Right atrium auricular region (tissue), 2 donors: Measurements from ENCODE around the gene NTN1. TPM values are rescaled to one million over a fixed set of nuclear protein-coding genes. Genes with fewer than 3 reads are reported as not detected.

Source experiments
- DNase-seq: peaks from one replicate; pipeline ENCODE4 v3.0.0-alpha.2; 2019; ENCODE audit warnings: low spot score
- H3K27ac ChIP-seq, 2 donors: fragments of 200-600 bp; sonication (generic); 1 replicate in 1 of 2; 2 replicates in 1 of 2; pipeline ENCODE4 v1.5.1; 2016 to 2019
- H3K27me3 ChIP-seq, 2 donors: fragments of 200-600 bp; sonication (generic); one replicate each; pipeline versions ENCODE4 v1.5.1 to v1.6.0; 2017 to 2019
- H3K36me3 ChIP-seq: fragments of 200-600 bp; sonication (generic); one replicate; pipeline ENCODE4 v1.5.1; 2016
- H3K4me1 ChIP-seq, 2 donors: fragments of 200-600 bp; sonication (generic); one replicate each; pipeline versions ENCODE4 v1.5.1 to v1.6.0; 2017 to 2019
- H3K4me3 ChIP-seq, 2 donors: fragments of 200-600 bp; sonication (generic); 1 replicate in 1 of 2; 2 replicates in 1 of 2; pipeline ENCODE4 v1.5.1; 2017 to 2019; ENCODE audit warnings: mild to moderate bottlenecking in 1 of 2, moderate library complexity in 1 of 2
- H3K9me3 ChIP-seq, 2 donors: fragments of 200-600 bp; sonication (generic); one replicate each; pipeline ENCODE4 v1.5.1; 2019
- total RNA-seq, 2 donors: library from RNA; depleted of rRNA; stranded (reverse); fragments of >200 nt; gene quantifications; one replicate each; pipeline ENCODE4 v1.1.0, GENCODE V29; 2016
- TF ChIP-seq, protein P1 (sequence below), 2 donors: fragments of 200-600 bp; sonication (generic); IDR thresholded peaks; one replicate each; pipeline ENCODE4 v1.5.1; 2019; ENCODE audit warnings: antibody characterized with exemption in 2 of 2

NTN1 gene
- total RNA-seq, 2 donors from 2014 or later: 142 to 163 TPM

DNA sequence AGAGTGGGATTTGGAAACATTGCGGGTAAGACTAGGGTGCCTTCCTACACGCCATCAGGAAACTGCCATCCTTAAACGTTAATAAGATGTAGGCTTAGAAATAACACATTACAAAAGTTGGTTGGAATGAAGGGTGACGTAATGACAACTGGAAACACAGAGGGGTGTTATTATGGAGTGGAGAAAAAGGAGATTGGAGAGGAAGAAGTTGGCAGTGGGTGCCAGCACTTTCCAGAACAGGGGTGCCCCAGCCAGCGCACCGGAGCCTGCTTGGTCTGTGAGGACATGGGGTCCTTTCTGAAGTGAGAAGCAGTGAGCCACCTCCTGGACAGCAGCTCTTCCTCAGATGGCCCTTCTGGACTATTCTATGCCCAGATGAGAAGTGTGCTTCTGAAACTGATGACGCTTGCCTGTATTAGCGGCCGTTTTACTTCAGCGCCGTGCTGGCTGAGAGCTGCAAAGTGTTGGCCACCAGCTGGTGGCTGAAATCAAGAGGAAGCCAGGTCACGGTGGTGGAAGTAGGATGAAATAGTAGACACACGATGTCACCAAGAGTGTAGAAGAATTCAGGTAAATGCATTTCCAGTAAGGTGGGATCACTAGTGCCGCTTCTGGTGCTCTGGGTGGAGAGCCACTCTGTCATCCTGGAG, 244.8 kb downstream of the NTN1 start:
- Histone ChIP-seq H3K36me3 (no peaks in the 10 kb centered on the region), H3K27me3 (no peaks in the 10 kb centered on the region), H3K4me3 (no peak overlapping the region), H3K9me3 (no peaks in the 10 kb centered on the region), H3K4me1 (peaks cover 0 to 23% of the 10 kb centered on the region in 2 donors), H3K27ac (peak overlapping the region; percentile 39 to 54)
- no peak for DNase-seq
- TF ChIP-seq, protein P1, sequence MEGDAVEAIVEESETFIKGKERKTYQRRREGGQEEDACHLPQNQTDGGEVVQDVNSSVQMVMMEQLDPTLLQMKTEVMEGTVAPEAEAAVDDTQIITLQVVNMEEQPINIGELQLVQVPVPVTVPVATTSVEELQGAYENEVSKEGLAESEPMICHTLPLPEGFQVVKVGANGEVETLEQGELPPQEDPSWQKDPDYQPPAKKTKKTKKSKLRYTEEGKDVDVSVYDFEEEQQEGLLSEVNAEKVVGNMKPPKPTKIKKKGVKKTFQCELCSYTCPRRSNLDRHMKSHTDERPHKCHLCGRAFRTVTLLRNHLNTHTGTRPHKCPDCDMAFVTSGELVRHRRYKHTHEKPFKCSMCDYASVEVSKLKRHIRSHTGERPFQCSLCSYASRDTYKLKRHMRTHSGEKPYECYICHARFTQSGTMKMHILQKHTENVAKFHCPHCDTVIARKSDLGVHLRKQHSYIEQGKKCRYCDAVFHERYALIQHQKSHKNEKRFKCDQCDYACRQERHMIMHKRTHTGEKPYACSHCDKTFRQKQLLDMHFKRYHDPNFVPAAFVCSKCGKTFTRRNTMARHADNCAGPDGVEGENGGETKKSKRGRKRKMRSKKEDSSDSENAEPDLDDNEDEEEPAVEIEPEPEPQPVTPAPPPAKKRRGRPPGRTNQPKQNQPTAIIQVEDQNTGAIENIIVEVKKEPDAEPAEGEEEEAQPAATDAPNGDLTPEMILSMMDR (IDR thresholded peaks at IDR 0.05): no peak

DNA sequence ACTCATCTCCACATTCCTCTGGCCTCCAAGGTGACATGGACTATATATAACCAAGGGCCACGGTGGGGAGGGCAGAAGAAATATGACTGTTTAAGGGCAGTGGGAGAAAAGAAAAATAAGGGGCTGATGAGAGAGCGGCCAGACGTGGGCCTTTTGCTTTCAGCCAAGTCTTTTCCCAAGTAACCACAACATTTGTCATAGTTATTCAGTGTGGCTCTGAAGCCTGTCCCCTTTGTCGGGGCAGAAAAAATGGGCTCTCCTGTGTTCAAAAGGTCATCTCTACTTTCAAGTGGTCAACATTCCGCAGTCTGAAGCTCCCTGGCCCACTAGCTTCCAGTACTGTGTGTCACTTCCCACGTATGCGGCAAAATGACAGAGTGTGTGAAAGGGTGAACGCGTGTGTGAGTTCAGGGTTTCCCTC, 245.4 kb downstream of the NTN1 start:
- no peak overlapping the region for H3K4me3 ChIP-seq
- no peaks in the 10 kb centered on the region for H3K27me3 ChIP-seq
- H3K36me3 ChIP-seq: no peaks in the 10 kb centered on the region
- no peaks in the 10 kb centered on the region for H3K9me3 ChIP-seq
- peak overlapping the region; percentile 39 to 54 for H3K27ac ChIP-seq
- TF ChIP-seq, protein P1 (IDR thresholded peaks at IDR 0.05): no peak
- DNase-seq: no peak
- peaks cover 0 to 18% of the 10 kb centered on the region in 2 donors for H3K4me1 ChIP-seq

DNA sequence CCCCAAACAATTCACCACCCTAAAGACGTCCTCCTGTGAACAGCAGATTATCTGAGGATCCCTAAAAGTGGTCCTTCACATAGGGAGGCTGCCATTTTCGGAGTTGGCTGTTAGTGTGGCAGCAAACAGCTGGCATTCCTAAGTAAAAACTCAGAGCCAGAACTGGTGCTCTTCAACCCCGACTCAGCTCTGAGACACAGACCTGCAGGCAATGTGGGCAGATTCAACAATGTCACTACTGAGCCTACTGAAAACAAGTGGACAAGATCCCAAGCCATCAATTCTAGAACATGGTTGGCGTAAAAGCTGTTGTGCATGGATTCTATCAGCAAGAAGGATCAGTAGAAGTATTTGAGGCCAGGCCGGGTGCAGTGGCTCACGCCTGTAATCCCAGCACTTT, 247.2 kb downstream of the NTN1 start:
- TF ChIP-seq, protein P1 (IDR thresholded peaks at IDR 0.05): no peak

DNA sequence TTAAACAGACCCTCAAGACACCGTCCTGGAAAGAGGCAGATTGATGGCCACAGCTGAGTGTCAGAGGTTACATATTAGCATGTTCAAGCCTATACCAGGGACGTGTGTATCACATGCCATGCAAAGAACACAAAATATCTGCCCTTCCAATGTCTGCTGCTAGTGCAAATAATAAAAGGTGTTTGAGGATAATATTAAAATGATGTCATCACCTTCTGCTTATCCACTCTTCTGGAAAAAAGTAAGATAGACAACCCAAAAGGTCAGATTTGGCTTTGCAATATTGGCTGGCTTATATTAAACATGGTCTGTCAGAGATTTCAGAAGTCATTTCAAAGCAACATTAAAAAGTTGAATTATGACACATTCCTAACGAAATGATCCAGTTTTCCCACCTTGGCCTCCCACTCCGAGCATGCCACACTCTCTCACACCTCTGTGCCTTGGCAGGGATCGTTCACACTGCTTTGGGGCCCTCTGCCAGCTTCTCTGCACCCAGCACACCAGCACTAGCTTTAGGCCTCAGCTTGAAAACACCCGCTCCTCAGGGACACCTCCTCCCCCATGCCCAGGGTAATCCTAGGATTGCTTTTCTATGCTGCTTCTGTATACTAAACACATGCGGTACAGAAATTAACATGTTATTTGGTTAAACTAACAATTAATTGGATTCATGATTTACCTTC, 248.2 kb downstream of the NTN1 start:
- TF ChIP-seq, protein P1 (IDR thresholded peaks at IDR 0.05): no peak
- H3K9me3 ChIP-seq: no peaks in the 10 kb centered on the region
- H3K36me3 ChIP-seq: no peaks in the 10 kb centered on the region
- H3K27ac ChIP-seq: no peak overlapping the region
- H3K4me3 ChIP-seq: no peak overlapping the region
- H3K4me1 ChIP-seq: peaks cover 0 to 23% of the 10 kb centered on the region in 2 donors
- H3K27me3 ChIP-seq: no peaks in the 10 kb centered on the region
- DNase-seq: no peak

More for the DNA sequence above, 247.2 kb downstream of the NTN1 start:
- Histone ChIP-seq H3K4me1 (peaks cover 0 to 17% of the 10 kb centered on the region in 2 donors), H3K4me3 (no peak overlapping the region), H3K36me3 (no peaks in the 10 kb centered on the region), H3K27ac (no peak overlapping the region), H3K9me3 (no peaks in the 10 kb centered on the region), H3K27me3 (no peaks in the 10 kb centered on the region)
- no peak for DNase-seq

DNA sequence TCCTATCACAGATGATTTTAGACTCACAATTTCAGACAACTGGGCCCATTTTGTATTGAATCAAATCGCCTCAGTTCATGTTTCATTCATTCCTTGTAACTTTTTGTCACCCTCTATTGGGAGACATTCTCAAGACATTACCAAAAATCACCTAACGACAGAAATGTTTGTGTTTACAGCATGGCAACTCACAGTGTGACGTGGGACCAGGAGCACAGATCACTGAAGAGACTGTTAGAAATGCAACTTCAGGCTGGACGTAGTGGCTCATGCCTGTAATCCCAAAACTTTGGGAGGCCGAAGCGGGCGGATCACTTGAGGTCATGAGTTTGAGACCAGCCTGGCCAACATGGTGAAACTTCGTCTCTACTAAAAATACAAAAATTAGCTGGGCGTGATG, 249.6 kb downstream of the NTN1 start:
- Histone ChIP-seq H3K36me3 (no peaks in the 10 kb centered on the region), H3K9me3 (no peaks in the 10 kb centered on the region), H3K4me1 (peaks cover 0 to 21% of the 10 kb centered on the region in 2 donors), H3K27ac (no peak overlapping the region), H3K27me3 (no peaks in the 10 kb centered on the region), H3K4me3 (no peak overlapping the region)
- TF ChIP-seq, protein P1 (IDR thresholded peaks at IDR 0.05): no peak
- no peak for DNase-seq
